ENCODE results near the gene KCNJ10. TPM values are rescaled to one million over a fixed set of nuclear protein-coding genes. Genes with fewer than 3 reads are reported as not detected.

Gene KCNJ10
- total RNA-seq, 1 experiment from 2014 or later: 0.68 TPM

DNA sequence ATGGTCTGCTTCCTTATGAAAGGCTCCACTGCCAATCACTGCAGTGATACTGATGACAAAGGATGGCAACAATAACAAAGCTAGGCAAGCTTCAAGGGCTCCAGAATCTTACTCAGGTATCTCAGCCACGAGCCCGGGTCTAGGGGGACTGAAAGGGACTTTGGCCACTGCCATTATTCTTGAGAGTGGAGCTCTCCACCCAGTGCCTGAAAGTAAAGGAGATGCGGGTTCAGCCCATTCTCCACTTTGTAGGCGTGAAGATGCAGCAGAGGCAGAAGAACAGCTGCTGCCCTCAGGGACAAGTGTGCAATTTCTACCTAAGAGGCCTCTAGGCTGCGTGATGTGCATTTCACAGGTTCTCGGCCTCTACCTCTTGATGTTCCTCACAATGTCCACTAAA, 84.5 kb downstream of the KCNJ10 start:
- Mint-ChIP-seq H3K36me3 (ENCODE audit: insufficient read depth, unreplicated experiment) (no peaks in the 10 kb centered on the region), H3K27ac (ENCODE audit: unreplicated experiment) (no peak overlapping the region), H3K27me3 (ENCODE audit: insufficient read depth, unreplicated experiment) (no peaks in the 10 kb centered on the region), H3K4me1 (ENCODE audit: low read depth, unreplicated experiment) (peaks cover 10% of the 10 kb centered on the region), H3K4me3 (ENCODE audit: unreplicated experiment) (no peak overlapping the region), H3K9me3 (ENCODE audit: unreplicated experiment) (no peaks in the 10 kb centered on the region)
- Histone ChIP-seq H3K9me3 (no peaks in the 10 kb centered on the region), H3K4me1 (no peaks in the 10 kb centered on the region), H3K4me3 (ENCODE audit: low read depth, low read length) (no peak overlapping the region), H3K27me3 (replicated peaks; ENCODE audit: control insufficient read depth, insufficient read depth, low read length) (no peaks in the 10 kb centered on the region), H3K36me3 (ENCODE audit: control insufficient read depth, insufficient read depth, low read length) (no peaks in the 10 kb centered on the region)
- no peak for DNase-seq
- CTCF ChIA-PET: interaction anchor here (1.0 kb wide), 1 partner anchor 22 kb away, joined by 3 read pairs; no protein-coding TSS in a partner anchor
- TF ChIP-seq, protein P1, sequence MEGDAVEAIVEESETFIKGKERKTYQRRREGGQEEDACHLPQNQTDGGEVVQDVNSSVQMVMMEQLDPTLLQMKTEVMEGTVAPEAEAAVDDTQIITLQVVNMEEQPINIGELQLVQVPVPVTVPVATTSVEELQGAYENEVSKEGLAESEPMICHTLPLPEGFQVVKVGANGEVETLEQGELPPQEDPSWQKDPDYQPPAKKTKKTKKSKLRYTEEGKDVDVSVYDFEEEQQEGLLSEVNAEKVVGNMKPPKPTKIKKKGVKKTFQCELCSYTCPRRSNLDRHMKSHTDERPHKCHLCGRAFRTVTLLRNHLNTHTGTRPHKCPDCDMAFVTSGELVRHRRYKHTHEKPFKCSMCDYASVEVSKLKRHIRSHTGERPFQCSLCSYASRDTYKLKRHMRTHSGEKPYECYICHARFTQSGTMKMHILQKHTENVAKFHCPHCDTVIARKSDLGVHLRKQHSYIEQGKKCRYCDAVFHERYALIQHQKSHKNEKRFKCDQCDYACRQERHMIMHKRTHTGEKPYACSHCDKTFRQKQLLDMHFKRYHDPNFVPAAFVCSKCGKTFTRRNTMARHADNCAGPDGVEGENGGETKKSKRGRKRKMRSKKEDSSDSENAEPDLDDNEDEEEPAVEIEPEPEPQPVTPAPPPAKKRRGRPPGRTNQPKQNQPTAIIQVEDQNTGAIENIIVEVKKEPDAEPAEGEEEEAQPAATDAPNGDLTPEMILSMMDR (IDR thresholded peaks at IDR 0.05; ENCODE audit: insufficient read depth in 1 of 2, low read depth in 1 of 2, low read length in 1 of 2, severe bottlenecking in 1 of 2, unreplicated experiment in 1 of 2): no peak
- no TSS peak for BruUV-seq (replicated peaks)
- POLR2A ChIA-PET: no interaction called here
- intact Hi-C loops (cut with micrococcal nuclease; ENCODE audit: unreplicated experiment): no loop called here

DNA sequence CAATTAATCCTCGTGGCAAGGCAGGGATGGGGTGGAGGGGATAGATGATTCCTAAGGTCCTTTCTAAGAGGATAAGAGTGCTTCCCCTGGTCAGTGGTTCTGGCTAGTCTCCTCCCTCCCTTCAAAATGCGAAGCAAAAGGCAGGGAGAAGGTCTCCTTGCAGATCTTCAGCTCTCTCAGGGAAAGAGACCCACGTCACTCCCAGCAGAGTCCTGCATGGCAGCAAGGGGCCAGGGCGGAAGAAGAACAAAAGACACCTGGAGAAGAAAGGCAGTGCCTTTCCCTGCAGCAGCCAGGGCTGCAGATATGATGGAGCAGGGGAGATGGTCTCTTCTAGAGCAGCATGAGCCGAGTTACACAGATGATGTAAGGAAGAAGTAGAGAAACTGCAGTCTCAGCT, 86.3 kb downstream of the KCNJ10 start:
- Mint-ChIP-seq H3K9me3 (ENCODE audit: unreplicated experiment) (no peaks in the 10 kb centered on the region), H3K4me1 (ENCODE audit: low read depth, unreplicated experiment) (peaks cover 10% of the 10 kb centered on the region), H3K36me3 (ENCODE audit: insufficient read depth, unreplicated experiment) (no peaks in the 10 kb centered on the region), H3K27me3 (ENCODE audit: insufficient read depth, unreplicated experiment) (no peaks in the 10 kb centered on the region), H3K27ac (ENCODE audit: unreplicated experiment) (no peak overlapping the region), H3K4me3 (ENCODE audit: unreplicated experiment) (no peak overlapping the region)
- ChIA-PET POLR2A (no interaction called here), CTCF (no interaction called here)
- Histone ChIP-seq H3K4me3 (ENCODE audit: low read depth, low read length) (no peak overlapping the region), H3K36me3 (ENCODE audit: control insufficient read depth, insufficient read depth, low read length) (no peaks in the 10 kb centered on the region), H3K27me3 (replicated peaks; ENCODE audit: control insufficient read depth, insufficient read depth, low read length) (no peaks in the 10 kb centered on the region), H3K9me3 (no peaks in the 10 kb centered on the region), H3K4me1 (no peaks in the 10 kb centered on the region)
- no TSS peak for BruUV-seq (replicated peaks)
- TF ChIP-seq, protein P1 (IDR thresholded peaks at IDR 0.05; ENCODE audit: insufficient read depth in 1 of 2, low read depth in 1 of 2, low read length in 1 of 2, severe bottlenecking in 1 of 2, unreplicated experiment in 1 of 2): no peak
- intact Hi-C loops (cut with micrococcal nuclease; ENCODE audit: unreplicated experiment): no loop called here
- DNase-seq: no peak

DNA sequence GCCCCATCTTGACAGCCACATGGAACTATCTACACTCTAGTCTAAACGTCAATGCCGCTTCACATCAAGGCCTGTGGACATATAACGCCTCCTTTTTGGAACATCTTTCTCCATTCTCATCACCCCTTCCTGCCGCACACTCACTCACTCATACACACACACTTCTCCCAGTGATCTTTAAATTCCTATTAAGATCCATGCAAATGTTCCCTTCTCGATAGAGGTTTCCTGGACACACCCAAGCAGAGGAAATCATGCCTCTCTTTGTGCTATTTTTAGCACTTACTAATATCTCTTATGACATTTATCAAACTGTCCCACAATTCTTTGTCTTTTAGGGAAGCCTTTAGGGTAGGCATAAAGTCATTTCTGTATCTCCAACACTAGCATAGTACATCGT, 87.7 kb downstream of the KCNJ10 start:
- Mint-ChIP-seq H3K9me3 (ENCODE audit: unreplicated experiment) (no peaks in the 10 kb centered on the region), H3K27ac (ENCODE audit: unreplicated experiment) (no peak overlapping the region), H3K4me1 (ENCODE audit: low read depth, unreplicated experiment) (peaks cover 10% of the 10 kb centered on the region), H3K36me3 (ENCODE audit: insufficient read depth, unreplicated experiment) (no peaks in the 10 kb centered on the region), H3K4me3 (ENCODE audit: unreplicated experiment) (no peak overlapping the region), H3K27me3 (ENCODE audit: insufficient read depth, unreplicated experiment) (no peaks in the 10 kb centered on the region)
- Histone ChIP-seq H3K4me3 (ENCODE audit: low read depth, low read length) (no peak overlapping the region), H3K9me3 (no peaks in the 10 kb centered on the region), H3K4me1 (no peaks in the 10 kb centered on the region), H3K36me3 (ENCODE audit: control insufficient read depth, insufficient read depth, low read length) (no peaks in the 10 kb centered on the region), H3K27me3 (replicated peaks; ENCODE audit: control insufficient read depth, insufficient read depth, low read length) (no peaks in the 10 kb centered on the region)
- TF ChIP-seq, protein P1 (IDR thresholded peaks at IDR 0.05; ENCODE audit: insufficient read depth in 1 of 2, low read depth in 1 of 2, low read length in 1 of 2, severe bottlenecking in 1 of 2, unreplicated experiment in 1 of 2): no peak
- intact Hi-C loops (cut with micrococcal nuclease; ENCODE audit: unreplicated experiment): no loop called here
- no peak for DNase-seq
- ChIA-PET CTCF (no interaction called here), POLR2A (no interaction called here)
- BruUV-seq (replicated peaks): no TSS peak
